Measurements from ENCODE around the gene TPRG1L. TPM values are rescaled to one million over a fixed set of nuclear protein-coding genes. Genes with fewer than 3 reads are reported as not detected.

TPRG1L gene
- total and polyA plus RNA-seq, 7 experiments from 2014 or later: 15.6 to 61.4 (median 44.0) TPM

- CTCF ChIA-PET: interaction anchor here (0.8 kb wide), 1 partner anchor 10 kb away, joined by 4 read pairs; no protein-coding TSS in a partner anchor
These were observed 15.5 kb downstream of the TPRG1L start for GRCh38 chr1:3640121-3640837.

GRCh38 chr1:3641046-3641760 lies 16.4 kb downstream of the TPRG1L start:
- H3K27me3 Mint-ChIP-seq: no peaks in the 10 kb centered on the region
- no peaks in the 10 kb centered on the region for H3K9me3 ChIP-seq (ENCODE audit: control insufficient read depth in 2 of 3, low read length in 3 of 3)
- ChIA-PET CTCF (no interaction called here), POLR2A (no interaction called here)
- no peaks in the 10 kb centered on the region for H3K9me3 Mint-ChIP-seq
- no peak for ATAC-seq
- intact Hi-C loops (cut with micrococcal nuclease): no loop called here
- no peak overlapping the region for H3K4me3 ChIP-seq (ENCODE audit: low read length)
- H3K4me3 Mint-ChIP-seq: no peak overlapping the region
- H3K27ac ChIP-seq (ENCODE audit: low read depth, low read length): no peak overlapping the region
- DNase-seq: no peak
- peaks cover 0 to 77% (median 7%) of the 10 kb centered on the region in 3 experiments for H3K36me3 ChIP-seq (ENCODE audit: control insufficient read depth in 2 of 3, insufficient read depth in 3 of 3, low read length in 3 of 3)
- no peaks in the 10 kb centered on the region for H3K27me3 ChIP-seq (ENCODE audit: control insufficient read depth in 2 of 2, insufficient read depth in 2 of 2, low read length in 2 of 2)
- H3K27ac Mint-ChIP-seq: no peak overlapping the region
- H3K36me3 Mint-ChIP-seq: peaks cover 3 to 48% (median 21%) of the 10 kb centered on the region in 5 donors
- no peaks in the 10 kb centered on the region for H3K4me1 ChIP-seq (ENCODE audit: control insufficient read depth in 2 of 2, insufficient read depth in 2 of 2, low read length in 2 of 2)
- peaks cover 0 to 16% (median 3%) of the 10 kb centered on the region in 7 donors for H3K4me1 Mint-ChIP-seq

More at GRCh38 chr1:3640121-3640837, 15.5 kb downstream of the TPRG1L start:
- peaks cover 0 to 77% (median 8%) of the 10 kb centered on the region in 3 experiments for H3K36me3 ChIP-seq (ENCODE audit: control insufficient read depth in 2 of 3, insufficient read depth in 3 of 3, low read length in 3 of 3)
- H3K9me3 Mint-ChIP-seq: no peaks in the 10 kb centered on the region
- ATAC-seq (no peak), DNase-seq (no peak)
- H3K4me3 ChIP-seq (ENCODE audit: low read length): no peak overlapping the region
- peaks cover 4 to 47% (median 18%) of the 10 kb centered on the region in 5 donors for H3K36me3 Mint-ChIP-seq
- H3K4me1 ChIP-seq (ENCODE audit: control insufficient read depth in 2 of 2, insufficient read depth in 2 of 2, low read length in 2 of 2): no peaks in the 10 kb centered on the region
- intact Hi-C loops (cut with micrococcal nuclease): no loop called here
- no peak overlapping the region for H3K4me3 Mint-ChIP-seq
- POLR2A ChIA-PET: no interaction called here
- no peak overlapping the region for H3K27ac Mint-ChIP-seq
- no peaks in the 10 kb centered on the region for H3K27me3 Mint-ChIP-seq
- peaks cover 0 to 16% (median 3%) of the 10 kb centered on the region in 7 donors for H3K4me1 Mint-ChIP-seq
- H3K9me3 ChIP-seq (ENCODE audit: control insufficient read depth in 2 of 3, low read length in 3 of 3): no peaks in the 10 kb centered on the region
- H3K27ac ChIP-seq (ENCODE audit: low read depth, low read length): no peak overlapping the region
- H3K27me3 ChIP-seq (ENCODE audit: control insufficient read depth in 2 of 2, insufficient read depth in 2 of 2, low read length in 2 of 2): no peaks in the 10 kb centered on the region

DNA sequence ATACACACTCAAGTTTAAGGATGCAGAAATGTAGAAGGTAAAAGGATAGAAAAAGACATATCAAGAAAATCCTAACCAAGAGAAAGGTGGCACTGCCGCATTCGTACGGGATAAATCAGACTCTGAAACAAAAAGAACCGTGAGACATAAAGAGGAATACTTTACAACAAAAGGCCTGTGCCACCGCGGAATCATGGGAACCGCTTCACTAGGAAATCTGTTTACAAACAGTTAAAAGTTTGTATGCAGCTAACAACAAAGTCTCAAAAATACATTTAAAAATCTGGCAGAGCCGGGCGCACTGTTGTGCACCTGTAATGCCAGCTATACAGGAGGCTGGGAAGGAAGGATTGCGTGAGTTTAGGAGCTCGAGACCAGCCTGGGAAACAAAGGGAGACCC lies 17.0 kb downstream of the TPRG1L start:
- no peaks in the 10 kb centered on the region for H3K4me1 ChIP-seq (ENCODE audit: control insufficient read depth in 2 of 2, insufficient read depth in 2 of 2, low read length in 2 of 2)
- no peaks in the 10 kb centered on the region for H3K27me3 Mint-ChIP-seq
- H3K36me3 ChIP-seq (ENCODE audit: control insufficient read depth in 2 of 3, insufficient read depth in 3 of 3, low read length in 3 of 3): peaks cover 0 to 77% (median 3%) of the 10 kb centered on the region in 3 experiments
- H3K27me3 ChIP-seq (ENCODE audit: control insufficient read depth in 2 of 2, insufficient read depth in 2 of 2, low read length in 2 of 2): no peaks in the 10 kb centered on the region
- no peak overlapping the region for H3K4me3 Mint-ChIP-seq
- H3K36me3 Mint-ChIP-seq: peaks cover 0 to 42% (median 19%) of the 10 kb centered on the region in 5 donors
- ATAC-seq: no peak
- peaks cover 0 to 13% (median 3%) of the 10 kb centered on the region in 7 donors for H3K4me1 Mint-ChIP-seq
- ChIA-PET POLR2A (no interaction called here), CTCF (interaction anchor here (0.8 kb wide), 1 partner anchor 22 kb away, joined by 3 read pairs; no protein-coding TSS in a partner anchor)
- no peak for DNase-seq
- H3K9me3 ChIP-seq (ENCODE audit: control insufficient read depth in 2 of 3, low read length in 3 of 3): no peaks in the 10 kb centered on the region
- intact Hi-C loops (cut with micrococcal nuclease): no loop called here
- no peaks in the 10 kb centered on the region for H3K9me3 Mint-ChIP-seq
- no peak overlapping the region for H3K27ac ChIP-seq (ENCODE audit: low read depth, low read length)
- no peak overlapping the region for H3K4me3 ChIP-seq (ENCODE audit: low read length)
- H3K27ac Mint-ChIP-seq: no peak overlapping the region

DNA sequence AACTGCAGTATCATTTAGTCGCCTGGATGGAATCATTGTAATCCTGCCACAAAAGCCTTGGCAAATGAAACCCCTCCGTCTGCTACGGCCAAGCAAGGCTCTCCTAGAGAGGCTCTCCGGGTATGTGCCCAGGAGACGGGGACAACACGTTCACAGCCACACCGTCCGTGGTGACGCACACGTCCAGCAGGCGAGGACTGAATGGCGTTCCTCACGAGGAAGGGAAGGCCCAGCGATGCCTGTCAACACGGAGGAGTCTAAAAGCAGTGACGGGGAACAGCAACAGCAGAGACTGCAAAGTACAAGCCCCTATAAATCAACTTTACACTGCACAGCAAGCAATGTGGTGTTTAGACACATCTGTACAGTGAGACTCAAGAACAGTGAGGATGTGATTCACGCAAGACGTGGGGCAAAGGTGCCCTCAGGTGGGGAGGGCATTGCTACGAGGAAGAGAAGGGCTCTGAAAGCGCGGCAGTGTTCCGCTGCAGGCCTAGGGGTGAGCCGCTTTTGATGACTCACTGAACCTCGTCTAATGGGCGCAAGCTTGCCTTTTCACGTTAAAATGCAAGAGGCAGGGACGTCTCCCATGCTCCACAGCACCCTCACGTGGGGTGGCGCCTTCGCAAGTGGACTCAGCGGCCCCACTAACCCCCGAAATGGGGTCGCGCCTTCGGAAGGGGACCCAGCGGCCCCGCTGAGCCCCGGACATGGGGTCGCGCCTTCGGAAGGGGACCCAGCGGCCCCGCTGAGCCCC lies 18.3 kb downstream of the TPRG1L start:
- CTCF ChIA-PET: interaction anchor here (0.8 kb wide), 1 partner anchor 23 kb away, joined by 3 read pairs; no protein-coding TSS in a partner anchor
- intact Hi-C loops (cut with micrococcal nuclease): no loop called here

DNA sequence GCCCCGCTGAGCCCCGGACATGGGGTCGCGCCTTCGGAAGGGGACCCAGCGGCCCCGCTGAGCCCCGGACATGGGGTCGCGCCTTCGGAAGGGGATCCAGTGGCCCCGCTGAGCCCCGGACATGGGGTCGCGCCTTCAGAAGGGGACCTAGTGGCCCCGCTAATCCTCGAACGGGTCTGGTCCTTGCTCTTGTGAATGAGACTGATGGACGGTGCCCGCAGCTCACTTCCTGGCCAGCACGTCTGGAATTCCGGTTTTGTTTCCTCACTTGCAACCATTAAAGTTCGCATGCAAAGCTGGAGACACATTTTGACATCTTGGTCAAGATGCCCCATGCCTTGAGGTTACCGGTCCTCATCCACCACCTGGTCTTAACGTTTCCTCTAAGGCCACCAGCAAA lies 19.5 kb downstream of the TPRG1L start:
- no peak overlapping the region for H3K4me3 ChIP-seq (ENCODE audit: low read length)
- no peaks in the 10 kb centered on the region for H3K9me3 ChIP-seq (ENCODE audit: control insufficient read depth in 2 of 3, low read length in 3 of 3)
- peaks cover 0 to 60% (median 0%) of the 10 kb centered on the region in 3 experiments for H3K36me3 ChIP-seq (ENCODE audit: control insufficient read depth in 2 of 3, insufficient read depth in 3 of 3, low read length in 3 of 3)
- CTCF ChIA-PET: no interaction called here
- H3K9me3 Mint-ChIP-seq: no peaks in the 10 kb centered on the region
- ATAC-seq (no peak), DNase-seq (no peak)
- intact Hi-C loops (cut with micrococcal nuclease): no loop called here
- H3K4me1 Mint-ChIP-seq: peaks cover 15 to 25% (median 20%) of the 10 kb centered on the region in 7 donors
- peaks cover 4 to 5% of the 10 kb centered on the region in 2 donors for H3K4me1 ChIP-seq (ENCODE audit: control insufficient read depth in 2 of 2, insufficient read depth in 2 of 2, low read length in 2 of 2)
- no peaks in the 10 kb centered on the region for H3K27me3 ChIP-seq (ENCODE audit: control insufficient read depth in 2 of 2, insufficient read depth in 2 of 2, low read length in 2 of 2)
- H3K27me3 Mint-ChIP-seq: no peaks in the 10 kb centered on the region
- H3K27ac Mint-ChIP-seq: no peak overlapping the region
- H3K4me3 Mint-ChIP-seq: no peak overlapping the region
- POLR2A ChIA-PET: interaction anchor here (0.8 kb wide), 1 partner anchor 256 kb away, joined by 3 read pairs; no protein-coding TSS in a partner anchor
- H3K36me3 Mint-ChIP-seq: peaks cover 0 to 35% (median 13%) of the 10 kb centered on the region in 5 donors
- H3K27ac ChIP-seq (ENCODE audit: low read depth, low read length): no peak overlapping the region

More for the DNA sequence above, 18.3 kb downstream of the TPRG1L start:
- no peak overlapping the region for H3K4me3 ChIP-seq (ENCODE audit: low read length)
- DNase-seq (no peak), ATAC-seq (no peak)
- Mint-ChIP-seq H3K36me3 (peaks cover 0 to 43% (median 16%) of the 10 kb centered on the region in 5 donors), H3K9me3 (no peaks in the 10 kb centered on the region), H3K27me3 (no peaks in the 10 kb centered on the region), H3K4me1 (peaks cover 4 to 17% (median 8%) of the 10 kb centered on the region in 7 donors), H3K4me3 (no peak overlapping the region), H3K27ac (no peak overlapping the region)
- no peaks in the 10 kb centered on the region for H3K27me3 ChIP-seq (ENCODE audit: control insufficient read depth in 2 of 2, insufficient read depth in 2 of 2, low read length in 2 of 2)
- no peaks in the 10 kb centered on the region for H3K4me1 ChIP-seq (ENCODE audit: control insufficient read depth in 2 of 2, insufficient read depth in 2 of 2, low read length in 2 of 2)
- no peak overlapping the region for H3K27ac ChIP-seq (ENCODE audit: low read depth, low read length)
- H3K36me3 ChIP-seq (ENCODE audit: control insufficient read depth in 2 of 3, insufficient read depth in 3 of 3, low read length in 3 of 3): peaks cover 0 to 71% (median 0%) of the 10 kb centered on the region in 3 experiments
- POLR2A ChIA-PET: no interaction called here
- no peaks in the 10 kb centered on the region for H3K9me3 ChIP-seq (ENCODE audit: control insufficient read depth in 2 of 3, low read length in 3 of 3)

DNA sequence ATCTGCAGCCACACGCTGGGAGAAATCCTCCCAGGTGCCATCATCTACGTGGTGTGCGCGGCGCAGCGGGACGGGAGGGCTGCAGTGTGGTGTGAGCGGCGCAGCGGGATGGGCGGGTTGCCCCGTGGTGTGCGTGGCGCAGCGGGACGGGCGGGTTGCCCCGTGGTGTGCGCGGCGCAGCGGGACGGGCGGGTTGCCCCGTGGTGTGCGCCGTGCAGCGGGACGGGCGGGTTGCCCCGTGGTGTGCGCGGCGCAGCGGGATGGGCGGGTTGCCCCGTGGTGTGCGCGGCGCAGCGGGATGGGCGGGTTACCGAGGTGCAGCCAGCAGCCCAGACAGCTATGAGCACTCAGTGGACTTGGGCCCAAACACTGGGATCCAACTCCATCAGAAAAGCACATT lies 20.4 kb downstream of the TPRG1L start:
- Histone ChIP-seq H3K4me3 (ENCODE audit: low read length) (no peak overlapping the region), H3K27me3 (ENCODE audit: control insufficient read depth in 2 of 2, insufficient read depth in 2 of 2, low read length in 2 of 2) (no peaks in the 10 kb centered on the region), H3K36me3 (ENCODE audit: control insufficient read depth in 2 of 3, insufficient read depth in 3 of 3, low read length in 3 of 3) (peaks cover 0 to 50% (median 0%) of the 10 kb centered on the region in 3 experiments), H3K9me3 (ENCODE audit: control insufficient read depth in 2 of 3, low read length in 3 of 3) (no peaks in the 10 kb centered on the region), H3K27ac (ENCODE audit: low read depth, low read length) (no peak overlapping the region), H3K4me1 (ENCODE audit: control insufficient read depth in 2 of 2, insufficient read depth in 2 of 2, low read length in 2 of 2) (peaks cover 6 to 7% of the 10 kb centered on the region in 2 donors)
- DNase-seq (no peak), ATAC-seq (no peak)
- H3K27me3 Mint-ChIP-seq: peaks cover 0 to 4% (median 2%) of the 10 kb centered on the region in 5 donors
- no peak overlapping the region for H3K4me3 Mint-ChIP-seq
- H3K9me3 Mint-ChIP-seq: no peaks in the 10 kb centered on the region
- H3K27ac Mint-ChIP-seq: no peak overlapping the region
- CTCF ChIA-PET: no interaction called here
- intact Hi-C loops (cut with micrococcal nuclease): no loop called here
- peaks cover 0 to 35% (median 13%) of the 10 kb centered on the region in 5 donors for H3K36me3 Mint-ChIP-seq
- peaks cover 17 to 29% (median 24%) of the 10 kb centered on the region in 7 donors for H3K4me1 Mint-ChIP-seq
- POLR2A ChIA-PET: no interaction called here
